ENCODE results near the gene HDHD5.

GRCh38 chr22:17132112-17132511 is 27.0 kb downstream of the HDHD5 start:
- no peak for TF ChIP-seq CTCF (conservative IDR thresholded peaks at IDR 0.05; ENCODE audit: low read depth, low read length)
- no peak for TF ChIP-seq EZH2 (IDR thresholded peaks at IDR 0.05; ENCODE audit: borderline replicate concordance, low read depth, low read length, poor library complexity, severe bottlenecking)
